Kidney (tissue), 14 donors: ENCODE measurements around the gene POLG. TPM values are rescaled to one million over a fixed set of nuclear protein-coding genes. Genes with fewer than 3 reads are reported as not detected.
A peak's percentile ranks its signal among the peaks of the same experiment; 100 is the strongest.

Source experiments
- DNase-seq, 5 donors: peaks; one replicate each; pipeline ENCODE4 v3.0.0-alpha.2; 2013 to 2020
- FAIRE-seq: peaks from 2 replicates; lab custom pipeline; 2012; peaks lifted over from hg19 to GRCh38; lab: Jason Lieb, UNC
- H3K27ac ChIP-seq, 2 donors: one replicate each; pipeline ENCODE4 v1.7.0; 2013; ENCODE audit warnings: low read depth in 2 of 2, low read length in 2 of 2, inconsistent platforms in 1 of 2
- H3K27me3 ChIP-seq: one replicate; pipeline ENCODE4 v1.7.1; 2013; ENCODE audit warnings: low read length, inconsistent platforms; ENCODE audit not compliant: control insufficient read depth, insufficient read depth
- H3K36me3 ChIP-seq, 3 donors: one replicate each; pipeline versions ENCODE4 v1.7.0 to v1.7.1; 2013; ENCODE audit warnings: low read length in 3 of 3, control low read depth in 1 of 3, inconsistent platforms in 1 of 3; ENCODE audit not compliant: insufficient read depth in 3 of 3, control insufficient read depth in 2 of 3
- H3K4me1 ChIP-seq, 3 donors: one replicate each; pipeline versions ENCODE4 v1.7.0 to v1.7.1; 2013; ENCODE audit warnings: low read length in 3 of 3, inconsistent platforms in 1 of 3, low read depth in 1 of 3; ENCODE audit not compliant: control insufficient read depth in 2 of 3, insufficient read depth in 2 of 3
- H3K4me3 ChIP-seq, 3 donors: one replicate each; pipeline versions ENCODE4 v1.7.0 to v1.8.1; 2013; ENCODE audit warnings: low read length in 3 of 3, control low read depth in 1 of 3, inconsistent platforms in 1 of 3
- H3K9ac ChIP-seq, 3 donors: one replicate each; pipeline versions ENCODE4 v1.7.0 to v1.7.1; 2013; ENCODE audit warnings: low read length in 3 of 3, control low read depth in 1 of 3, inconsistent platforms in 1 of 3
- H3K9me3 ChIP-seq, 3 donors: one replicate each; pipeline versions ENCODE4 v1.7.0 to v1.7.1; 2013; ENCODE audit warnings: low read length in 3 of 3, control low read depth in 1 of 3, inconsistent platforms in 1 of 3; ENCODE audit not compliant: control insufficient read depth in 2 of 3, insufficient read depth in 1 of 3
- CTCF ChIP-seq: IDR thresholded peaks from 3 replicates; pipeline ENCODE4 v1.5.1; 2012; ENCODE audit warnings: mild to moderate bottlenecking, moderate library complexity, borderline replicate concordance; ENCODE audit not compliant: insufficient read depth; ENCODE audit errors: extremely low read depth
- intact Hi-C: fragments of 100-400 bp; cut with DNase I; formaldehyde crosslinking; loops from one replicate; pipeline ENCODE4 v1.11.1; 2022
- polyA plus RNA-seq: library from polyadenylated mRNA; stranded (reverse); fragments of 350-450 nt; fragmentation: Illumina TruSeq; extraction: RNeasy Lipid Tissue Mini Kit (QIAGEN cat#74804); gene quantifications from one replicate; pipeline ENCODE4 v1.2.3, GENCODE V29; 2014; ENCODE audit warnings: low read depth, low replicate concordance; ENCODE audit not compliant: insufficient read depth
- total RNA-seq: library from RNA; stranded (reverse); fragmentation: NEBNext Ultra II Directional; extraction: Animal tissue kit (Norgen Biotek cat#: 25700); gene quantifications from one replicate; pipeline ENCODE4 v1.2.1, GENCODE V29; 2021
- donor health status: control.
- donor health status: control.
- donor health status: control.
- donor health status: control.
- donor health status: control.
- donor health status: DM: yes; HTN: yes; CAD: no.
- donor health status: Normal renal cell carcinoma (clear cell type).

POLG gene
- total and polyA plus RNA-seq, 2 donors from 2014 or later, result 28.6 to 72.4 TPM

GRCh38 chr15:89369341-89369947 is 34.8 kb upstream of the POLG start:
- intact Hi-C loops, result loop anchor here (10.0 kb wide), 1 partner anchor 55 kb away; no protein-coding TSS in a partner anchor
- Histone ChIP-seq H3K9ac (no peak overlapping the region), H3K36me3 (no peaks in the 10 kb centered on the region), H3K4me3 (no peak overlapping the region), H3K9me3 (no peaks in the 10 kb centered on the region), H3K27ac (no peak overlapping the region), H3K27me3 (peaks cover 74% of the 10 kb centered on the region), H3K4me1 (peaks cover 0 to 5% (median 0%) of the 10 kb centered on the region in 3 donors)
- FAIRE-seq, result no peak
- no peak for DNase-seq
- TF ChIP-seq CTCF, result no peak

- Histone ChIP-seq H3K9ac (no peak overlapping the region), H3K36me3 (no peaks in the 10 kb centered on the region), H3K27me3 (peaks cover 72% of the 10 kb centered on the region), H3K27ac (no peak overlapping the region), H3K4me1 (peaks cover 0 to 5% (median 0%) of the 10 kb centered on the region in 3 donors), H3K4me3 (no peak overlapping the region), H3K9me3 (no peaks in the 10 kb centered on the region)
- no peak for TF ChIP-seq CTCF
- DNase-seq (no peak), FAIRE-seq (no peak)
- intact Hi-C loops, result loop anchor here (10.0 kb wide), 1 partner anchor 56 kb away; no protein-coding TSS in a partner anchor
Observed at GRCh38 chr15:89368566-89369223, 34.1 kb upstream of the POLG start.

DNA sequence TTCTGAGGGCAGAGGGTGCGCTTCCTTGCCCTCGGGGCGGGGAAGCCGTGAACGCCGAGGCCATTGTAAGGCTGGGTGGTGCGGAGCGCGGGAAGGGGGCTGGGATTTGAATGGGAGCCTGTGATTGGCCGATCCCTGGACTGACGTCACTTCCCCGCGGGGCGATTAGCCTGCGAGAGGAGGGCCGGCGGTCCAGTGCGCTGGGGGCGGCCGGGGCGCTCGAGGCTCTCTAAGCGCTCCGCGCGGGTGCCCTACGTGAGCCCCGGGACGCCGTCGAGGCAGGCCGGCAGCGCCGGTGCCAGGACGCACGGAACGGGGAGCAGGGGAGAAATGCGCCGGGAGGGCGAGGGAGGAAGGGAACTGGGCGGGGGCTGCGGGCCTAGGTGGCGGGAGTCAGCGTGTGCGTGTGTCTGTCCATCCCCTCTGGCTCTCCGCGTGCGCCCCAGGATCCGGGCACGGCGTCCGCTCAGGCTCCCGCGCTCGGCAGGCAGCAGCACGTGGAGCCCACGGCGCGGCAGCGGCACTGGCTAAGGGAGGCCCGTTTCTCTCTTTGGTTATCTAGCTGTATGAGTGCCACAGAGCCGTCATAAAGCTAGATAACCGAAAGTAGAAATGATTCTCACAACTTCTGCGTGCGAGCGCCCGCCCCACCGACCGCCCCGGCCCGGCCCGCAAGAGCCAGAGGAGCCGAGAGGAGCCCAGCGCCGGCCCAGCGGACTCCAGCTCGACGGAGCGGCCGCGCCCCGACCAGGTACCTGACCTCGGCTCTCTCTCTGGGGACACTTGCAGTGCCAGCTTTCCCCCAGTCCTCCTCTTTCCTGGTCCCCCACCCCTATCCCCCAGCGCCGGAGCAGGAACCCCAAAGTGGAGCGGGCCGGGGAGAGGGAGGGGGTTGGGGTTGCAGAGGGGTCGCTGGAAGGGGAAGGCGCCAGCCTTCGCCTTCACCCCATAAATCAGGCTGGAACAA is 33.1 kb upstream of the POLG start:
- FAIRE-seq (no peak), DNase-seq (peak in 3 of 5 donors; percentile 49 to 54 (median 54))
- no peak overlapping the region for H3K4me3 ChIP-seq
- peaks cover 0 to 5% (median 0%) of the 10 kb centered on the region in 3 donors for H3K4me1 ChIP-seq
- H3K36me3 ChIP-seq, result no peaks in the 10 kb centered on the region
- intact Hi-C loops, result loop anchor here (10.0 kb wide), 1 partner anchor 57 kb away; no protein-coding TSS in a partner anchor
- no peak overlapping the region for H3K27ac ChIP-seq
- H3K9ac ChIP-seq, result no peak overlapping the region
- TF ChIP-seq CTCF, result no peak
- peaks cover 71% of the 10 kb centered on the region for H3K27me3 ChIP-seq
- H3K9me3 ChIP-seq, result no peaks in the 10 kb centered on the region
